ENCODE results near the gene MFSD2A.
"Not testable (repeated sequence)": the region's sequence is repeated elsewhere in the genome, so short reads cannot be mapped to it uniquely, and the experiment has no call there.

The MFSD2A gene

DNA sequence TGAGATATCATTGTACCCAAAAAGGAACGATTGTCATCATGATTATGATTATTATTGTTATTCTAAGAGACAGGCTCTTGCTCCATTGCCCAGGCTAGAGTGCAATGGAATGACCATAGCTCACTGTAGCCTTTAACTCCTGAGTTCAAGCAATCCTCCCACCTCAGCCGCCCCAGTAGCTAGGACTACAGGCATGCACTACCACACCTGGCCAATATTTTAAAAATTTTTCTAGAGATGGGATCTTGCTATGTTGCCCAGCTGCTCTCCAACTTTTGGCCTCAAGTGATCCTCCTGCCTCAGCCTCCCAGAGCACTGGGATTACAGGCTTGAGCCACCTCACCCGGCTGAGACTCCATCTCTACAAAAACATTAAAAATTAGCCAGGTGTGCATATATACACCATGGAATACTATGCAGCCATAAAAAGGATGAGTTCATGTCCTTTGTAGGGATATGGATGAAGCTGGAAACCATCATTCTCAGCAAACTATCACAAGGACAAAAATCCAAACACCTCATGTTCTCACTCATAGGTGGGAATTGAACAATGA, 52.6 kb downstream of the MFSD2A start:
- not testable (repeated sequence) for DNase-seq

- DNase-seq, result no peak
These were observed 56.3 kb downstream of the MFSD2A start for GRCh38 chr1:40011198-40011597.

DNA sequence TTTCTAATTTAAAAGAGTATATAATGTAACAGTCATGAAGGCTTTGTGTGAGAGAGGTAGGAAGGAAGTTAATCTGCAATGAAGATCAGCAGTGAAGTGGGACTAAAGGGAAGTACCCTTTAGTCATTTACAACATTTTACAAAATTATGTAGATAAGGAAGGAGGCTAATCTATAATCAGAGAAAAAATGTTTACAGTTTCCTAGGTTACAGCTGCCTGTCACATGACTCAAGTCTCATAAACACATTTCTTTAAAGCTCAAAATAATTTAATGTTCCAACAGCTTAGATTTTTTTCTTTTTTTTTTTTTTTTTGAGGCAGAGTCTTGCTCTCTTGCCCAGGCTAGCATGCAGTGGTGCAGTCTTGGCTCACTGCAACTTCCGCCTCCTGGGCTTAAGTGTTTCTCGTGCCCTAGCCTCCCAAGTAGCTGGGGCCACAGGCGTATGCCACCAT, 59.3 kb downstream of the MFSD2A start:
- peak; percentile 58 for DNase-seq

GRCh38 chr1:40014812-40015594, 60.1 kb downstream of the MFSD2A start:
- no peak for DNase-seq

DNA sequence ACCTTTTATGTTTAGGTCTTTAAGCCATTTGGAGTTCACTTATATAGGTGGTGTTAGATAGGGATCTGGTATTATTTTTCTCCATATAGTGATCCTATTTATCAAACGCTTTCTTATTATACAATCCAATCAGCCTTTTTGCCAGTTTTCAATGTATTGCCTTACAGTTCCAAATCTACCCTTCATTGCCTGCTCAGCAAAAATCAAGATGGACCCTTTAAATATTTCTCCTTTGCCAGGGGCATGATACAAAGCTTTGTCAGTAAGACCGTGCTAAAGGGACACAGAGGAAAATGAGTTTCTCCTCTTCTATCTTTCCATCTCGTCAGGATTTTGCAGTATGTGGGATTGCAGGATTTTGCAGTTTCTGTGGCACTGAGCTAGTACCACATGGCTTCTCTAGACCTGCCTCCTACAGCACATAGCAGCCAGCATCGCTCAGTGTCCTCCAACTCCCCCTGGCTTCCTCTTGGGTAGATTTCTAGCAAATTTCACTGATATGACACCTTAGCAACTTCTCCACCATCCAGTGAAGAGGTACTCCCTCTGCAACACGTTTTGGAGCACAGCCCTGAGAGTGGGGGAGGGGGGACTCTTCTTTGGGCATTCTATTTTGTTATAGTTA, 63.1 kb downstream of the MFSD2A start:
- DNase-seq, result no peak
